GM12878 (cell line): Measurements from ENCODE around the gene SFXN1. TPM values are rescaled to one million over a fixed set of nuclear protein-coding genes. Genes with fewer than 3 reads are reported as not detected.

Experiments used
- CHD1 ChIP-seq: IDR thresholded peaks from 2 replicates; pipeline ENCODE4 v1.6.1; 2012; ENCODE audit warnings: low read depth, low read length, improper control_type of control experiment
- EP300 ChIP-seq, 2 experiments: fragments of 150-350 bp in 1 of 2; IDR thresholded peaks; 2 replicates each; pipeline ENCODE4 v1.6.1; 2011 to 2012; ENCODE audit warnings: low read depth in 2 of 2, low read length in 2 of 2, borderline replicate concordance in 1 of 2, improper control_type of control experiment in 1 of 2, inconsistent platforms in 1 of 2; ENCODE audit not compliant: control insufficient read depth in 1 of 2
- ETV6 ChIP-seq, 2 experiments: fragments of 450-650 bp in 1 of 2; IDR thresholded peaks in 1 of 2; conservative IDR thresholded peaks in 1 of 2; 2 replicates each; pipeline ENCODE4 v1.6.1; 2014; ENCODE audit warnings: antibody characterized with exemption in 1 of 2, borderline replicate concordance in 1 of 2, low read depth in 1 of 2, mild to moderate bottlenecking in 1 of 2, moderate library complexity in 1 of 2
- FOXK2 ChIP-seq: fragments of 450-650 bp; IDR thresholded peaks from 2 replicates; pipeline ENCODE4 v1.6.1; 2017; ENCODE audit warnings: mild to moderate bottlenecking, moderate library complexity
- GABPA ChIP-seq: IDR thresholded peaks from 2 replicates; pipeline ENCODE4 v1.6.1; 2014; ENCODE audit warnings: antibody characterized with exemption, low read depth, mild to moderate bottlenecking, inconsistent platforms
- HDGF ChIP-seq: fragments of 450-650 bp; IDR thresholded peaks from 2 replicates; pipeline ENCODE4 v1.6.1; 2016; ENCODE audit warnings: antibody characterized with exemption
- IKZF2 ChIP-seq, 2 experiments: fragments of 450-650 bp; IDR thresholded peaks; 2 replicates each; pipeline ENCODE4 v1.6.1; 2017; ENCODE audit warnings: mild to moderate bottlenecking in 2 of 2, moderate library complexity in 2 of 2
- KDM1A ChIP-seq: fragments of 200-600 bp; sonication (generic); IDR thresholded peaks from 2 replicates; pipeline ENCODE4 v1.6.1; 2016; ENCODE audit warnings: borderline replicate concordance
- MXI1 ChIP-seq: fragments of 150-350 bp; IDR thresholded peaks from 2 replicates; pipeline ENCODE4 v1.6.1; 2011; ENCODE audit warnings: low read depth, mild to moderate bottlenecking, inconsistent platforms, low read length, improper control_type of control experiment
- MYC ChIP-seq: IDR thresholded peaks from 2 replicates; pipeline ENCODE4 v1.6.1; 2011; ENCODE audit warnings: mild to moderate bottlenecking, low read length, moderate library complexity, inconsistent platforms; ENCODE audit not compliant: insufficient read depth, insufficient replicate concordance, insufficient read length, severe bottlenecking
- NBN ChIP-seq: fragments of 450-650 bp; IDR thresholded peaks from 2 replicates; pipeline ENCODE4 v1.6.1; 2016
- NFIC ChIP-seq: IDR thresholded peaks from 2 replicates; pipeline ENCODE4 v1.6.1; 2012; ENCODE audit warnings: low read depth, mild to moderate bottlenecking, inconsistent platforms, low read length, moderate library complexity
- NFYB ChIP-seq: IDR thresholded peaks from 2 replicates; pipeline ENCODE4 v1.6.1; 2011; ENCODE audit warnings: low read depth, mild to moderate bottlenecking, low read length, improper control_type of control experiment, moderate library complexity; ENCODE audit not compliant: insufficient read depth
- SIN3A ChIP-seq: IDR thresholded peaks from 2 replicates; pipeline ENCODE4 v1.6.1; 2012; ENCODE audit warnings: low read depth, low read length, improper control_type of control experiment
- SMAD1 ChIP-seq: fragments of 450-650 bp; IDR thresholded peaks from 2 replicates; pipeline ENCODE4 v1.6.1; 2018; ENCODE audit warnings: mild to moderate bottlenecking, low read depth; ENCODE audit not compliant: partially characterized antibody
- SPI1 ChIP-seq: IDR thresholded peaks from 2 replicates; pipeline ENCODE4 v1.6.1; 2011; ENCODE audit warnings: low read depth, mild to moderate bottlenecking, low read length, moderate library complexity, borderline replicate concordance; ENCODE audit not compliant: insufficient read depth
- STAT3 ChIP-seq: IDR thresholded peaks from 2 replicates; pipeline ENCODE4 v1.6.1; 2011; ENCODE audit warnings: low read depth, low read length, improper control_type of control experiment
- TCF12 ChIP-seq: IDR thresholded peaks from 2 replicates; pipeline ENCODE4 v1.6.1; 2011; ENCODE audit warnings: low read depth, mild to moderate bottlenecking, low read length
- USF2 ChIP-seq: IDR thresholded peaks from 2 replicates; pipeline ENCODE4 v1.6.1; 2011; ENCODE audit warnings: low read depth, low read length, improper control_type of control experiment, borderline replicate concordance
- YBX1 ChIP-seq: fragments of 450-650 bp; IDR thresholded peaks from 2 replicates; pipeline ENCODE4 v1.6.1; 2016; ENCODE audit warnings: antibody characterized with exemption
- ZBED1 ChIP-seq: IDR thresholded peaks from 2 replicates; pipeline ENCODE4 v1.6.1; 2016; ENCODE audit warnings: borderline replicate concordance
- ZNF592 ChIP-seq: fragments of 450-650 bp; IDR thresholded peaks from 2 replicates; pipeline ENCODE4 v1.6.1; 2017; ENCODE audit warnings: mild to moderate bottlenecking, moderate library complexity
- polyA plus RNA-seq, 11 experiments: library from polyadenylated mRNA; depleted of rRNA in 4 of 11; unstranded in 6 of 11; stranded (reverse) in 5 of 11; fragments of >200 nt; fragmentation: Nextera tagmentation in 4 of 11; fragmentation: Illumina TruSeq in 1 of 11; extraction: Ambion mirVana in 4 of 11; extraction: Trizol in 1 of 11; gene quantifications; 1 replicate in 1 of 11; 2 replicates in 10 of 11; pipeline versions ENCODE4 v1.2.1 to v1.2.3, GENCODE V29; 2011 to 2016; ENCODE audit warnings: inconsistent platforms in 2 of 11, missing spikeins in 2 of 11, low read depth in 1 of 11
- total RNA-seq, 4 experiments: library from RNA; depleted of rRNA in 3 of 4; stranded (reverse); fragments of >200 nt in 3 of 4; fragmentation: Illumina TruSeq in 1 of 4; extraction: Trizol in 1 of 4; gene quantifications; 2 replicates each; pipeline versions ENCODE4 v1.2.1 to v1.2.3, GENCODE V29; 2013 to 2021
- TF ChIP-seq, protein P1 (sequence below): IDR thresholded peaks from 2 replicates; pipeline ENCODE4 v1.6.1; 2012; ENCODE audit warnings: low read depth, low read length, improper control_type of control experiment
- TF ChIP-seq, protein P2 (sequence below): fragments of 450-650 bp; IDR thresholded peaks from 2 replicates; pipeline ENCODE4 v1.6.1; 2014; ENCODE audit warnings: mild to moderate bottlenecking

Gene SFXN1
- total and polyA plus RNA-seq, 10 of the 15 experiments (the other 5 are each of a cell fraction or from before 2014, with no cell fraction given) = 18.0 to 248 (median 103) TPM

DNA sequence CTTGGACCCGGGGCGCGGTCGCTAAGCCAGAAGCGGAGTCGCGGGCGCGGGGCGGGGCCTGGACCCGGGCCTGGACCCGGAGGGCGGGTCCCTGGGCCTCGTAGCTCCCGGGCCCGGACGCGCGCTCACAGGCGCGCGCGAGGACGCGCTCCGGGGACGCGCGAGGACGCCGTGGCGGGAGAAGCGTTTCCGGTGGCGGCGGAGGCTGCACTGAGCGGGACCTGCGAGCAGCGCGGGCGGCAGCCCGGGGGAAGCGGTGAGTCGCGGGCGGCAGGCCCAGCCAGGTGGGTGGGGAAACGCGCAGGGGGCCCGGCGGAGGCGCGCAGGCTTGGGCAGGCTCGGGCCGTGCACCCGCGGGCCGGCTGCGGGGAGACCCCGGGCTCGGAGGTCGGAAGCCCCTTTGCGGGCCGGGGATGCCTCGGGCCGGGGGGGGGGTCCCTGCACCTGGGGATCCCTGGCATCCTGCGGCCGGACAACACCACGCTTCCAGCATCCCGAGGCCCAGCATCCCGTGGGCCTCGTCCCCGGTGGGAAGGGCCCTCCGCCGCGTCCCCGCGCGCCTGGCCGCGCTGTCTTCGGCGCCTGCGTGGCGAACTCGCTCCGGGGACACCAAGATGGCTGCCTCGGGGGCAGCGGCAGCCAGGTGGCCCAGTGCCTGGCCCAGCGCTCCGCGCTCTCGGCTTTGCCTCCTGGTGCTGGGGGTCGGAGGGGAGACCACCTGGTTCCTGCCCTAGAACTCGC is at the start of gene SFXN1 (continued):
- 0 out of 2 replicates have a peak, but pooled peaks have one; percentile 29 for TF ChIP-seq ZNF592
- no peak for TF ChIP-seq MYC
- TF ChIP-seq HDGF = no peak
- no peak for TF ChIP-seq CHD1
- TF ChIP-seq ETV6 (conservative IDR thresholded peaks at IDR 0.05 in 1 of 2, IDR thresholded peaks at IDR 0.05 in 1 of 2; ENCODE audit: borderline replicate concordance in 1 of 2, low read depth in 1 of 2) = no peak
- 0 out of 2 replicates have a peak, but pooled peaks have one; percentile 30 for TF ChIP-seq TCF12
- TF ChIP-seq SPI1 = no peak
- no peak for TF ChIP-seq KDM1A
- TF ChIP-seq YBX1 = no peak
- TF ChIP-seq FOXK2 = no peak
- TF ChIP-seq SMAD1 = no peak
- no peak for TF ChIP-seq ZBED1
- no peak for TF ChIP-seq NBN
- no peak for TF ChIP-seq USF2
- TF ChIP-seq MXI1 = 0 out of 2 replicates have a peak, but pooled peaks have one; percentile 35
- no peak for TF ChIP-seq IKZF2 (IDR thresholded peaks at IDR 0.05)
- TF ChIP-seq STAT3 = no peak
- no peak for TF ChIP-seq SIN3A
- no peak for TF ChIP-seq NFYB
- TF ChIP-seq, protein P1, sequence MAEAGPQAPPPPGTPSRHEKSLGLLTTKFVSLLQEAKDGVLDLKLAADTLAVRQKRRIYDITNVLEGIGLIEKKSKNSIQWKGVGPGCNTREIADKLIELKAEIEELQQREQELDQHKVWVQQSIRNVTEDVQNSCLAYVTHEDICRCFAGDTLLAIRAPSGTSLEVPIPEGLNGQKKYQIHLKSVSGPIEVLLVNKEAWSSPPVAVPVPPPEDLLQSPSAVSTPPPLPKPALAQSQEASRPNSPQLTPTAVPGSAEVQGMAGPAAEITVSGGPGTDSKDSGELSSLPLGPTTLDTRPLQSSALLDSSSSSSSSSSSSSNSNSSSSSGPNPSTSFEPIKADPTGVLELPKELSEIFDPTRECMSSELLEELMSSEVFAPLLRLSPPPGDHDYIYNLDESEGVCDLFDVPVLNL = no peak
- TF ChIP-seq NFIC = no peak
- TF ChIP-seq EP300 (IDR thresholded peaks at IDR 0.05; ENCODE audit: borderline replicate concordance in 1 of 2, control insufficient read depth in 1 of 2, low read depth in 2 of 2, low read length in 2 of 2) = no peak
- TF ChIP-seq, protein P2, sequence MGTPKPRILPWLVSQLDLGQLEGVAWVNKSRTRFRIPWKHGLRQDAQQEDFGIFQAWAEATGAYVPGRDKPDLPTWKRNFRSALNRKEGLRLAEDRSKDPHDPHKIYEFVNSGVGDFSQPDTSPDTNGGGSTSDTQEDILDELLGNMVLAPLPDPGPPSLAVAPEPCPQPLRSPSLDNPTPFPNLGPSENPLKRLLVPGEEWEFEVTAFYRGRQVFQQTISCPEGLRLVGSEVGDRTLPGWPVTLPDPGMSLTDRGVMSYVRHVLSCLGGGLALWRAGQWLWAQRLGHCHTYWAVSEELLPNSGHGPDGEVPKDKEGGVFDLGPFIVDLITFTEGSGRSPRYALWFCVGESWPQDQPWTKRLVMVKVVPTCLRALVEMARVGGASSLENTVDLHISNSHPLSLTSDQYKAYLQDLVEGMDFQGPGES = no peak
- TF ChIP-seq GABPA = no peak
